ENCODE results near the gene LPCAT1.
"Not testable (repeated sequence)": the region's sequence is repeated elsewhere in the genome, so short reads cannot be mapped to it uniquely, and the experiment has no call there.

LPCAT1 gene

GRCh38 chr5:1568201-1568979, 44.6 kb upstream of the LPCAT1 start:
- H3F3A ChIP-seq (ENCODE audit: control insufficient read depth, insufficient read depth): peaks cover 17% of the 10 kb centered on the region
- H3K27ac ChIP-seq (ENCODE audit: low read depth, low read length): no peak overlapping the region
- no peak overlapping the region for H3K4me2 ChIP-seq (ENCODE audit: low read length)

GRCh38 chr5:1567527-1568200, 43.9 kb upstream of the LPCAT1 start:
- H3K27ac ChIP-seq (ENCODE audit: low read depth, low read length); H3K4me2 ChIP-seq (ENCODE audit: low read length); H3K4me1 ChIP-seq (ENCODE audit: control insufficient read depth, low read length): not testable (repeated sequence)

More at GRCh38 chr5:1568201-1568979, 44.6 kb upstream of the LPCAT1 start:
- Histone ChIP-seq H3K9me3 (ENCODE audit: control insufficient read depth, insufficient read depth, low read length) (peaks cover 15% of the 10 kb centered on the region), H3K4me3 (ENCODE audit: low read length) (no peak overlapping the region), H3K4me1 (ENCODE audit: control insufficient read depth, low read length) (no peaks in the 10 kb centered on the region), H3K79me2 (ENCODE audit: control insufficient read depth, low read length) (no peaks in the 10 kb centered on the region), H3K9me2 (replicated peaks; ENCODE audit: control insufficient read depth, low read length) (no peaks in the 10 kb centered on the region), H4K20me1 (ENCODE audit: control insufficient read depth, insufficient read depth, low read depth, low read length) (no peaks in the 10 kb centered on the region), H3K36me3 (ENCODE audit: control insufficient read depth, low read length) (peaks cover 31% of the 10 kb centered on the region), H3K27me3 (ENCODE audit: control insufficient read depth, low read length) (no peaks in the 10 kb centered on the region)
- no peak for TF ChIP-seq EZH2phosphoT487 (IDR thresholded peaks at IDR 0.05; ENCODE audit: borderline replicate concordance, low read length)
- TF ChIP-seq CTCF (IDR thresholded peaks at IDR 0.05; ENCODE audit: low read depth, low read length, poor library complexity, severe bottlenecking): no peak

GRCh38 chr5:1565737-1566734, 42.3 kb upstream of the LPCAT1 start:
- Histone ChIP-seq H3K79me2 (ENCODE audit: control insufficient read depth, low read length) (no peaks in the 10 kb centered on the region), H4K20me1 (ENCODE audit: control insufficient read depth, insufficient read depth, low read depth, low read length) (no peaks in the 10 kb centered on the region), H3K9me2 (replicated peaks; ENCODE audit: control insufficient read depth, low read length) (no peaks in the 10 kb centered on the region), H3K9me3 (ENCODE audit: control insufficient read depth, insufficient read depth, low read length) (peaks cover 9% of the 10 kb centered on the region), H3K4me2 (ENCODE audit: low read length) (no peak overlapping the region), H3K4me1 (ENCODE audit: control insufficient read depth, low read length) (no peaks in the 10 kb centered on the region), H3K27ac (ENCODE audit: low read depth, low read length) (no peak overlapping the region), H3K4me3 (ENCODE audit: low read length) (no peak overlapping the region), H3K36me3 (ENCODE audit: control insufficient read depth, low read length) (peaks cover 10% of the 10 kb centered on the region), H3K27me3 (ENCODE audit: control insufficient read depth, low read length) (no peaks in the 10 kb centered on the region), H3F3A (ENCODE audit: control insufficient read depth, insufficient read depth) (peaks cover 10% of the 10 kb centered on the region)
- TF ChIP-seq CTCF (IDR thresholded peaks at IDR 0.05; ENCODE audit: low read depth, low read length, poor library complexity, severe bottlenecking) (no peak), EZH2phosphoT487 (IDR thresholded peaks at IDR 0.05; ENCODE audit: borderline replicate concordance, low read length) (no peak)

More at GRCh38 chr5:1567527-1568200, 43.9 kb upstream of the LPCAT1 start:
- H3K9me2 ChIP-seq (replicated peaks; ENCODE audit: control insufficient read depth, low read length); H3K79me2 ChIP-seq (ENCODE audit: control insufficient read depth, low read length); H4K20me1 ChIP-seq (ENCODE audit: control insufficient read depth, insufficient read depth, low read depth, low read length); H3K4me3 ChIP-seq (ENCODE audit: low read length); H3K27me3 ChIP-seq (ENCODE audit: control insufficient read depth, low read length): not testable (repeated sequence)
- H3F3A ChIP-seq (ENCODE audit: control insufficient read depth, insufficient read depth): peaks cover 17% of the 10 kb centered on the region
- H3K36me3 ChIP-seq (ENCODE audit: control insufficient read depth, low read length): peaks cover 24% of the 10 kb centered on the region
- peaks cover 15% of the 10 kb centered on the region for H3K9me3 ChIP-seq (ENCODE audit: control insufficient read depth, insufficient read depth, low read length)
